ENCODE results near the gene CFAP43.

The CFAP43 gene

DNA sequence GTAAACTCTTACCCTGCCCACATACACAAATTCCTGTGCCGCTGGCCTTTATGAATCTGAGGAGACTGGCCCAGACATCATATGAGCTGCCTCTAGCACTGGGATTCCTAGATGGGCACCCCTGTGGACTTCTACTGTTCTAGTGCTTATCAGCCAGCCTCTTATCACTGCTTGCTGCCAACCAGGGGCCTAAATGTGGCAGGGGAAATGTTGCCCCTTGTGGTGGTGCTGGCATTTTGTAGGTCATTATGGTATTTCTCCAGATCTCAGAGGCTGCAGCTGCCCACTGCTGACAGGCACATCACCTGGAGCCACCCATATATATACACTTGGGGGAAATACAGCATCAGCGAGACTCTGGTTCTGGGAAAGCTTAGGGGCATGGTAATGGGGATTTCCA, 104.8 kb downstream of the CFAP43 start:
- peak; percentile 20 for DNase-seq

DNA sequence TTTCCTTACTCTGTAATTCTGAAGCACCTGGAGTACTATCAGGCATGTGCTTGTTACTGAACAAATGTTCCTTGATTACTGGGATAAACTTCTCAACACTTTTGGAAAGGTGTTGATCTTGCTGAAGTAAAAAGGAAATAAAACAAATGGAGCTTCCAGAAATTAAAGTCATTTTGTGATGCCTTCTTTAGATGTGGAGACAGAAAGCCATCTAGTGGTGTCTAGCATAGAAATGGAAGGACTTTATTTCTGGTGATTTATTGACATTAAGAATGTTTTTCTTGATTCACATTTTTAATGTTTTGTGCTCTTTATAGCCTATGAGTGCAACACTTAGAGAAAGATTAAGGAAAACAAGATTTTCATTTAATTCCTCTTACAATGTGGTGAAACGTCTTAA, 108.8 kb downstream of the CFAP43 start:
- peak; percentile 14 for DNase-seq

DNA sequence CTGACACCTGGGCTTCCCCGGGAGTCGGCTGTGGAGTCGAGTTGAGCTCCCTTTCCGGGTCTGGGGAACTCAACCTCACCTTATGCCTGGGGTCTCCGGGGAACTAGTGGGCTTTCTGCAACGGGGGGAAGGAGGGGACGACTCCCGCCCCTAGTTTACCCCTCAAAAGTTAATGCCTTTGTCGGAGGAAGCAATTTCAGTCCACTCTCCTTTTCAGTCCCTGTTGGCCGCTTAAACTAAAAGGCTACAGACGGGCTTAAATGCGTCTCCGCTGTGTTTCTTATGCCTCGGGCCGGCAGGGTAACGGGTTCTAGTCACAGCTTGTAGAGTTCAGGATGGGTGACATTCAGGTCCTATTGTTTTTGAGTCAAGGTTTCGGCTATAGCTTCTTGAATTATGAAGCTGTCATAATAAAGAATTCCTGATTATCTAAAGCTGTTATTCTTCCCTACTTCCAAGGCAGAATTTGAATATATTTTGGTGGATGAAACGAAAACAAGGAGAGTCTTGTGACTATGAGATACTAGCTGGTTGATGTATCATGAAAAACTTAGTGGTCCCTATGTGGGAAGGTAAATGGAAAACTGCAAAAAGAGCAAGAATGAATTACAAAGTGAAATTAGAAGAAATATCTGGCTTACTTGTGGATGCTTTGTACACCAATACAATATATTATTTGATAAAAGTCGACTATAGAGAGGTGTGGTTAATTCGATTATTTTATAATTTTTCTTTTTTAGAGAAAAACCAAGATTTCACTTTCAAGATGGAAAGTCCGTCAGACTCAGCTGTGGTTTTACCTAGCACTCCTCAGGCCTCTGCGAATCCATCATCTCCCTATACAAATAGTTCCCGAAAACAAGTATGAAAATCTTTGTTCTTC, 109.7 kb downstream of the CFAP43 start:
- DNase-seq: peak; percentile 21

DNA sequence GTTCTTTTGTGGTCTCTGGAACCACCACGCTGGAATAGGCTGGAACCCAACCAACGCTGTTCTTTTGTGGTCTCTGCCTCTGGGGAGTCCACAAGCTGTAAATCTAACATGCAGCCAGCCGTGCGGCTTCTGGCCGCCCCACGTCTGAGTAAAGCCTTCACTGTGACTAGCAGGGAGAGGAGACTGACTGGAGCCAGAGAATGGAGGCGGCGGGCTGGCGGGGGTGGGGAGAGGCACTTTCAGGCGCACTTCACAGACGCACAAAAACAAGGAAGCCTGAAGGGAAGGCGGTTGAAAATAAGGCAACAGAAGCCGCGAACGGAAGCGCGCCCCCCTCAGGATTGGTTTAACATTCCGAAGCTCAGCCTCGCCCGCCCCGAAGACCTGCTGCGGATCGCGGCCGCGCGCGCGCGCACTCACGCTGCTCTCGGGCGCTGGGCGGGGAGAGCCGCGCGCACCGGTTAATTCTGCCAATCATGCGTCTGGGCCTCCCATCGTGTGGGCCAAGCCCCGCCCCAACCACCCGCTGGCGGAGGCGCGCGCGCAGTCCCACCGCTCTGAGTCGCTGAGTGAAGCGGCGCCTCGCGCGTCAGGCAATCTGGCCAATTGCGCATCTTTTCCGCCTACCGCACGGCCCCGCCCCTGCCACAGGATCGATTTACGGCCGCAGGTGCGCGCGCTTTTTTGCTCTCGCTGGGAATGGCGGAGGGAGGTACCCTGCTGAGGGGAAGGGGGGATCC, 110.5 kb downstream of the CFAP43 start, which contains the start of gene SFR1:
SFR1 (plus strand) TSS at position 687 of the 740 bp plus-strand sequence; CDS start at position 700, 13 bp downstream.
- DNase-seq: peak; percentile 99

DNA sequence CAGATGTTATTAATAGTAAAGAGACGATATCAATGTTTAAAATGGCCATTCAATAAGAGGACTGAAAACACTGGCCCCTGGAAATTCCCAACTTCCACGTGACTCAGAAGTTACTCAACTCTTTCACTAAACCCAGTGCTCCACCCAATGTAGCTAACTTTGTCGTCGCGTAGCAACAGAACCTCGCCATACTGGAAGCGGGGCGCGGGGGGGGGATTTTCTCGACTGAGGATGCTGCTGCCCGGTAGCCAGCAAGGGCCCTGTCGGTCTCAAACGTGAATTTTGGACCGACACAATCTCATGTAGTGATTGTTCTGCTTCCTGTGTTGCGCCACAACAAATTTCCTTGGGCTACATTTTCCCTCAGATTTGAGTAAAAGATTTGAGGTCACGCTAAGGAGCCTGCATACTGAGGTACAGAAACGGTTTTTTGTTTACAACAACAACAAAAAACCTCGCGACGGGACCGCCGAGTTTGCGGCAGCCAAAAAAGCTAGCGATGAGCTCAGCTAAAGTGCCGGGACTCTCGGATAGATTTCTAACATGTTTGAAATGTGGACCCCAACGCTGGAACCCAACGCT, 111.2 kb downstream of the CFAP43 start:
- DNase-seq: peak; percentile 90

DNA sequence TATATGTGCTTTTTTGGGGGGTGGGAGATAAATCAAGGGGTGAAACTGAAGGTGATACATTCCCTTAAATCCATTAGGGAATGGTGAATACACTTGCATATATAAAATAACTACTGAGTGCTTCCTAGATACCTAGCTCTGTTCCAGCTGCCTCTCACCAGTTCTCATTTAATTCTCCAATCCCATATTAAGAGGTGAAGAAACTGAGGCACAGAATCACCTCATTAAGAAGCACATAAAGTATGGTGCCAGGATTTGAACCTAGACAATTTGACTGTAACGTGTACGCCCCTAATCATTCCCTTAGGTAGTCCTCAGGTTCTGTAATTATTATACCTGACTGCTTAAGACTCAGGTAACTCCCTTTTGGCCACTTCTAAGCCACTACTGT, 111.7 kb downstream of the CFAP43 start:
- no peak for DNase-seq

DNA sequence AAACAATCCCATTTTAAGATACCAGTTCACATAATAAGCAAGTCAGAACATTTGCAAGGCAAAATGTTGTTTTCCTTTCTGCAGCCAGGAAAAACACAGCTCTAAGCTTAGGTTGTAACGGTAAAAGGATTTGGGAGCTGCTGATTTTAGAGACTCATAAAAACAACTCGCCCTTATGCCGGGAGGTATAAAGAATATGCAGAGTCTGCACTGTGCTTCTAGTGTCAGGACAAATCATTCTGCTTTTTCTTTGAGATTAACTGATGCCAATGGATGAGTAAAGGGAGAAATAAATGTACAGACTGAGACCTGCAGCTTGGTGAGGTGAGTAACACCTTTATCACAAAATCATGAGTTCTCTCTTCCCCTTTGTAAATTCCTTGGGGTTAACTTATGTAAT, 112.2 kb downstream of the CFAP43 start:
- DNase-seq: no peak

DNA sequence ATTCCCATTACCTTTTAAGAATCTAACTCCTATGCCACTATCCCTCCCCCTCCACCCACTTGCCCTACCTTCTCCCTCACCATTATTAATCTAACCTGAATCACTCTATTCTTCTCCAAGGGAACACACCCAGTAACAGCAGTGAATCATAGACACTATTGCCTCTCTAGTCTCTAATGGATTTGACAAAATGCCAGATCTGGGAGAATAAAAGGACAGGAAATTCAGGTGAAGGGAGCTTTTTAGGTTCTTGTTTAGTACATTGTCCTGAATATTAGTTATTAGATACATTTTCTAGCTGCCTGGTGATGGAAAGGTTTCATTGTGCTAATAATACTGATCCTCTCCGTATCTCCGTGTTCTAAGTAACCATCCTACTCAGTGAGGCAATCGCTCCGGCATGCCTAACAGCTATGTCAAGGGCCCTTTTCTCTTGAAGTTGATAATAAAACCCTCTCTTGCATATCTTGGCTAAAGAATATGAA, 114.3 kb downstream of the CFAP43 start:
- DNase-seq: no peak

DNA sequence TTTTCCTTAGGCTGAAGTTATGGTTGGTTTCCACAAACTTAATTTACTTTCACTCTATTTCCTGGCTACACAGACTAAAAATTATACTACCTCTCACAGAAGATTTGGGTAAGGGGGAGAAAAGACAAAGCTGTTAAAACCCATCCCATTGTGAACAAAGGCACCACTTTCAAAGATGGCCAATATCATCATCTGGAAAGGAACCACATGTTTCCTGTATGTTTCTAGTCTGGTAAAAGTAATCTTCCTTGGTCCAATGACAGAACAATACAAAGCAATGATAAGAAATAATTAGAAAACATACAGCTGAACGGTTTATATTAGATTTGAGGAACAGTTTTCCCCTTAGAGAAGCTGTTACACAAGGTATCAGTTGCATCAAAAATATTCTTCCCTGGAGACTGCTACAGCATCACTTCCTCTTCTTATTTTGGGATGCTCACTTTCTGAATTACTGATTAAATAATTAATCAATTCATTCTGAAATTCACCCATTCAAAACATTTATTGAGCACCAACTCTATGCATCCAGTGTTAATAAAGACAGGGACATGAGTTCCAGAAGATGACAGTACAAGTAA, 118.7 kb downstream of the CFAP43 start:
- DNase-seq: no peak

DNA sequence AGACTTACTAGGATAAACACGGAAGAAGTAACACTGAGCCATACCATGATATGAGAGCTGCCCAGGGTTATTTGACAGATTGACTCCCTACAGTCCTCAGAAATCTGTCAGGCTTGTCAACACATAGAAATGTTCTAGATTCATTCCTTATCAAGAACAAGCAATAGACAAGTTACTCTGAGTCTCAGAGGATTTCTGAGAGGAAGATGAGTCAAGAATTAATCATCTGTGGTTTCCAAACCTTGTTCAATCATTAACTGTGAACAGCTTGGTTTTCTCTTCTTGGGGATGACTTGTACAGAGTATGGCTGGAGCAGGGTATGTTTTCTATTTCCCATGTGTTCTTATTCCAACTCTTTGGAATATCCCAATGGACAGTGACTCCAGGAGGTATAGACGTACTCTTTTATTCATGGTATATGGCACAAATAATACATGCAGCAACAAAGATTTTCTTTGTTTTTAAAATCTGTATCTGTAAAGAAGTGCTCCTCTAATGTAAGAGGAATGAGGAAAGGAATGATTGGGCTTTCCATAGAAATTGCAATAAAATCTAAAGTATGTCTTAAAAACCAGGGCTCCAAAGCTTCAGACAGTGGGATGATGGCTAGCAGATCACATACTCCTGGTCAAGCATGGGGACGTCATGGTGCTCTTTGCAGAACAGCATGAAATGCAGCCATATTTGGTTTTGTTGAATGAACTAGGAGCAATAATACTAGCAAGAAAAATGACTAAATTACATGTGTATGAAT, 122.1 kb downstream of the CFAP43 start:
- DNase-seq: peak; percentile 27

DNA sequence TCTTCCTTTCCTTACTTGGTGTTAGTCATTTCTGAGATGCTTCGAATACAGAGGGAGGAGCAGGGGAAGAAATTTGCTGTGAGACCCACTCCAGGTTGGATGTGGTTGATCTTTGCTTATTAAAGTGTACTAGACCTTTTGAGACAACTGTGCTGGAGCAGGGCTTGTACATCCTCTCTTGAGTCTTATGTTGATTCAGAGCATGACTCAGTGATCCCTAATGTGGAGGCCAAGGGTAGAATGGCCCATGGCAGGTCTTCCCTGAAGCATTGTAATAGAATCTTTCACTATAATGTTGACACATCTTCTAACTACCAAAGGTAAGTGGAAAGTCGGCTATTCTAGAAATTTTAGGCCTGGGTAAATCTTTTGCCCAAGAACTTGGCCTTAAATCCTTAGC, 127.2 kb downstream of the CFAP43 start:
- no peak for DNase-seq

DNA sequence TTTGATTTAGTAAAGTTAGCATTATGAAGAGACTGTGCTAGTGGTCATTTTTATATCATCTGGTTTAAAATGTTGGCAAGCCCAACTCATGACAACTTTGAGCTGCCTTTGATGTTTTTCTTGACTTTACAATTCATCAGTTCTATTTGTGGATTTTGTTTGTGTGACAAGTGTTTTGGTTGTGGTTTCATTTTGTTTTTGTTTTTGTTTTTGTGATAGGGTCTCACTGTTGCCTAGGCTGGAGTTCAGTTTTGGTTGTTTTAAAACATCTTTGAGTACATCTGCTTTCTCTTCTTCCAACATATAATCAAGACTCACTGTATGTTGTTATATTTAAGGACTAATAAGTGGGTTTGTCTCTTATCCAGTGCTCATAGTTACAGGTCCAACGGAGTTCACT, 127.7 kb downstream of the CFAP43 start:
- DNase-seq: no peak

DNA sequence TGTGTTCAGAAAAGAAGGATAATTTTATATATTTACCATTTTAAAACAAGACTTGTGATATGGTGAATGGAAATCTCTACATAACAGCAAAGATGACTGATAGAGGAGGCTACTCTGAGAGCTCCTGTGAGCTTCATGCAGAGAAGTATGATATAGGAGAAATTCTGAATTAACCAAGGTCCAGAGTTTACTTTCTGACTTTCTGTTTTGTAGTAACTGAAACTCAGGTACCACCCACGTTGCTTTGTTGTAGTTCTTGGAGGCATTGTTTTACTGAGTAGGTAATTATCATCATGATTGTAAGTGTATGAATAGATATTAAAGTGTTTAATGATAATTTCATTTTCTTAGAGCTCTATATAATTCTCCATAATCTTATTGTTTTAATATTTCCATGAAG, 128.2 kb downstream of the CFAP43 start:
- no peak for DNase-seq

DNA sequence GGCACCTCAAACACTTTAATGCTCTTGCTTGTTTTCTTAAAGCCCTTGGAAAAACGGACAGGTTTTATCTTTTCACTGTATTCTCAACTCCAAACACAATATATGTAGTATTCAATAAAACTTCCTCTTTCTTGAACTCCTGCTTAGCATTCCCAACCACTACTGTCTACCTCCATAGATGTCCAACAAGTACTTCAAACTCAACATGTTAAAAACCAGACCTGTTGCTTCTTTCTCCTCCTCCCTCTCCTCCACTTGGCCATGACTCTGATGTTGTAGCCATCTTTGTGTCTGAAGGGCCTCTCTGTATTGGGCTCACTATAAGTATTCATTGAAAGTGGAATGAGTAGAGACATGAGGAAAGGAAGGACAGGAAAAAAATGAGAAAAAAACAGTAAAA, 130.3 kb downstream of the CFAP43 start:
- no peak for DNase-seq

DNA sequence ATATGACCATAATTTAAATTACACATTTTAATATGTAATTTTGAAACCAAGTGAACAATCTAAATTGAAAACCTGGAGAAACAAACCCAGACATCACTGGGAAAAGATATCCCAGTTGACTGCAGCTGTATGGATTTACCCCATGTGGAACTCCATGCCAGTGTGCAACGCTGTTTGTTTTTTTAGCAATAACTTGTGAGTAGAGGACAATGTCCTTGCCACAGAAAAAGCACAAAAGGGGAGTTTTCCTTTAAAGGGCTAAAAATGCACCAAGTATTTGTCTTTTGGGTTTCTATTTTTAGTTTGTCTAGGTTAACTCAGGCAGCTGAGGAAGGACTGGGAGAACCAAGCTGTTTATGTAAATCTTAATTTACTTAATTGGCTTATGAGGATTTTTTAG, 131.4 kb downstream of the CFAP43 start:
- DNase-seq: no peak

DNA sequence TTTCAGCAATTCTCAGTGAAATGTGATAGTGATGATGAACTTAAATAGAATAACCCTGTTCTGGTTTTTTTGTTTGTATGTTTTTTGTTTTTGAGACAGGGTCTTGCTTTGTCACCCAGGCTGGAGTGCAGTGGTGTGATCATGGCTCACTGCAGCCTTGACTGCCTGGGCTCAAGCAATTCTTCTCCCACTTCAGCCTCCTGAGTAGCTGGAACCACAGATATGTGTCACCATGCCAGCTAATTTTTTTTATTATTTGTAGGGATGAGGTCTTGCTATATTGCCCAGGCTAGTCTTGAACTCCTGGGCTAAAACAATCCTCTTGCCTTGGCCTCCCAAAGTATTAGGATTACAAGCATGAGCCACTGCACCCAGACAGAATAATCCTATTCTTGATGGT, 132.2 kb downstream of the CFAP43 start:
- no peak for DNase-seq

DNA sequence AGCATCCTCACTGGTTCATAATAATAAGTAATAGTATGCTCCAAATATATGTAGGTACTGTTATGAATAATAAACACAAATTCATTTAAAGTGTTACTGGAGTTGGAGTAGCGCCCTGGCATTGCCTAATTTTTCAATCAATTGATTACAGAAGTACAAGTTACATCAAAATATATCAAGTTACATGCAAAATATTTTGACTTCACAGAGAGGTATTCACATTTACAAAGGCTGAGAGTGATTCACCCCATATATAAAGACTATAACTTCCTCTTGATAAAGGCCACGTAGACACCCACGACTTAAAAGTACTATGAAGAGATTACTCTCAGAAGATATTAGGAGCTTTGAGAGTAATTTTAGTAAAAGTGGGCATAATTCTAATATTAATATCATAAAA, 132.9 kb downstream of the CFAP43 start:
- no peak for DNase-seq

DNA sequence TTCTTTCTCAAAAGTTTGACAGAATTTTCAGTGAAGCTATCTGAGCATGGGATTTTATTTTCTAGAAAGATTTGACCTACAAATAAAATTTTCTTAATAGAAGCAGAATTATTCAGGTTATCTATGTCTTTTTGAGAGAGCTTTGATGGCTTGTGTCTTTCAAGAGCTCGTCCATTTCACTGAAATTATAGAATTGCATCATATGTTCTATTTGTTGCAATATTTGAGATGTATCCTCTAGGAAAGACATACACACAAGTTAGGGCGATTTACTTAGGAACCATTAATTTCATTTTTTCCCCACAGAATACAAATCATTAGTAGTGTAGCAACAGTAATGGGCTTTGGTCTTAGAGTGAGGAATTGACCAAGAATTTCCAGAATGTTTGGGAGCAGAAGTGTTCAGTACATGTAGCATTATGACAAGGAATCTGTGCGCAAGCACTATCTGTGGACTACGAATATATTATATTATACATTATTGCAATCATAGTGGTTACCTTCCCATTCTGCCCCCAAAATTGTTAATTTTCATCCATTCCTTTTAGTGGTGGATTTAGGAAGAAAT, 133.7 kb downstream of the CFAP43 start:
- no peak for DNase-seq

DNA sequence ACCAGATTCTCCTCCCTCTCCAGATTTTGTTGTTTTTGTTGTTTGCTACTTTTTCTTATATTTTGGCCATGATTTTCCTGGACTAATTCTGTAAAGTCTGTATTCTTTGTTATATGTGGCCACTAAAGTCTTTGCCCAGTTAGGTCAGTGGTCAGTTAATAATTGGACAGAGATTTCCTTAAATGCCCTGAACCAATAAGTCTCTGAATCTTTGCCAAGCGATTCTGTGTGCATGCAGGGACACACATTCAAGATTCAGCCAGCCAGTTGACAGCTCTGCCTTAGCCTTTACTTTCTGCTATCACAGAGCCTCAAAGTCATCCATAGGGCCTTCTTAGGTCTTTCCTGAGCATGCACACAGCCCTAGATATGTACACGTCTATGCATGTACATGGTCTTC, 135.5 kb downstream of the CFAP43 start:
- DNase-seq: no peak

DNA sequence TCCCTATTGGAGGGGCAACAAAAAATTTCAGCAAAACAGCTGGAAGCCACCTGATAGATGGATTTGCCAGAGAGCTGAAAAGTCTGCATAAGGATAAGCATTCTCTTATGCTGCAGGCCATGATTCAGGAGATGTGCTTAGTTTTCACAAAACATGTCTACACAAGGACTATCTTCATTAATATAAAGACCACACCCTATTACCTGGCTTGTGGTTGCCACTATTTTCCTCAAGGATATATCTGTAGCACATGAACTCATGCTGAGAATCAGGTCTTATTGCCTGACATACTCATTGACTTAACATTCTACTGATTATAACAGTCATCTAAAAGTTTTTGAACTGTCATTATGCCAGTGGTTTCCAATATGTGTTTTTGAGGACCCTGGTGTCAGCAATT, 139.4 kb downstream of the CFAP43 start:
- no peak for DNase-seq

DNA sequence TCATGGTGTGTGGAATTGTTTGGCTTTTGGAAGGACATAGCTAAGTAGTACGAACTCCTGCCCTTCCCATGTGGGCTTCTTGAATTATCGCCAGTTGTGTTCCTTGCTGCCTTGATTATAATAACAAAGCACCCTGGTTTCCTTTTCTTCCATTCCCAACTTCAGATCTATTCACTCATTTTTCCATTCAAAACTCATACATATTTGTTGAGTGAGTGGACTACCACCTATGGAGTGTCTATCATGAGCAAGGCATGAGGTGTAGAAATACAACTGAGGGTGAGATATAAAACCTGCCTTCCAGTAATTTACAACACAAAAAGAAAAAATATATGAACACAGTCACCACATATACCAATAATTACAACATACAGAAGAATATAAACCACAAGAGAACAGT, 141.6 kb downstream of the CFAP43 start:
- no peak for DNase-seq

DNA sequence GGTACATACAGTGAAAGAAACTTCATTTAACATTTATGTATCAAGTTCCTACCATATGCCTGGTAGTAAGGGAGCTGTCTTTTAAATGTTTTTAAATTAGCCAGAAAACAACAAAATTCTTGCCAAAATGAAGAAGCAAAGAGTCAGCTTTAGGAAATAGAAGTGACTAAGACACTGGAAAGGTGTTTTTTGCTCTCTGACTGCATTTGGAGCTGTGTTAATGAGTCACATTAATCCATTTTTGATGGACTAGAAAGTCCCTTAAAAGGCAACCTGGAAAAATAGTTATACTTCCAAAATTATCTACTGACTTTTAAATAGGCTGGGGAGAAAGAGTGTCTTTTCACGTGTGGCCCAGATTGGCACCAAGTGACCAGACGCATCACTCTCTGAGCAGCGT, 142.5 kb downstream of the CFAP43 start:
- no peak for DNase-seq
